SW 1271 (cell line): Measurements from ENCODE around the gene RHOA.
A peak's percentile ranks its signal among the peaks of the same experiment; 100 is the strongest.
"Not testable (repeated sequence)": the region's sequence is repeated elsewhere in the genome, so short reads cannot be mapped to it uniquely, and the experiment has no call there.

Source experiments
- DNase-seq, 2 experiments: peaks; one replicate each; lab custom pipeline; 2025; lab: John Stamatoyannopoulos, UW

Gene RHOA

DNA sequence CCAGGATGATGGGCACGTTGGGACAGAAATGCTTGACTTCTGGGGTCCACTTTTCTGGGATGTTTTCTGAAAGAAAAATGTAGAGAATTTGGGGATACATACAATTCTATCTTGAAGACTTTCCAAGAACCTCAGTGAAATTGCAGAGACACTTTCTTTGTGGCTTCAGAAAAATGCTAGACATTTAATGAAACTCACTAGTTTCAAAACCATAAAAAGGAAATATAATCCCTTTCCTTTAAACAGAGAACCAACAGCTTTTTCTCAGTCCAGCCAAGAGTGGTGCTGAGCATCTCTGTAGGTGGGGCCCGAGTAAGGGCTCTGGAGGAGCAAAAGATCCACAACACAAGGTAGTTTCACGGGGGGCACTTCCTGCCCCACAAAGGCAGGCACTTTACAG, 49.2 kb downstream of the RHOA start:
- no peak for DNase-seq

GRCh38 chr3:49359623-49360022, 52.2 kb downstream of the RHOA start:
- no peak for DNase-seq

DNA sequence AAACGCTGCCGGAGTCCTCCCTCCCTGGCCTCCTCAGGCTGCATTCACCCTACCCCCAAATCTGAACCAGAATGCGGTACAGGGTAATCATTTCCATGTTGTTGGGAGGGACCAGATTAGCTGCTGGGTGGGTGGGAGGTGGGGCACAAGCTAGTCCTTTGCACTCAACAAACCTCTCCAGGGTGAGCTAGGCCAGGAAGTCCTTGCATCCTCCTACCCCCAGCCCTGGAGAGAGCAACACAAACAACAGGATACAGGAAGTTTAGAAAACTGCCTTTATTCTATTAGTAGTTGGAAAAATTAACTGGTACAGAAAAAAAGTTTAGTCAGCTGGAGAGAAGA, 52.9 kb downstream of the RHOA start:
- peak in 1 of 2 experiments; percentile 61 for DNase-seq

DNA sequence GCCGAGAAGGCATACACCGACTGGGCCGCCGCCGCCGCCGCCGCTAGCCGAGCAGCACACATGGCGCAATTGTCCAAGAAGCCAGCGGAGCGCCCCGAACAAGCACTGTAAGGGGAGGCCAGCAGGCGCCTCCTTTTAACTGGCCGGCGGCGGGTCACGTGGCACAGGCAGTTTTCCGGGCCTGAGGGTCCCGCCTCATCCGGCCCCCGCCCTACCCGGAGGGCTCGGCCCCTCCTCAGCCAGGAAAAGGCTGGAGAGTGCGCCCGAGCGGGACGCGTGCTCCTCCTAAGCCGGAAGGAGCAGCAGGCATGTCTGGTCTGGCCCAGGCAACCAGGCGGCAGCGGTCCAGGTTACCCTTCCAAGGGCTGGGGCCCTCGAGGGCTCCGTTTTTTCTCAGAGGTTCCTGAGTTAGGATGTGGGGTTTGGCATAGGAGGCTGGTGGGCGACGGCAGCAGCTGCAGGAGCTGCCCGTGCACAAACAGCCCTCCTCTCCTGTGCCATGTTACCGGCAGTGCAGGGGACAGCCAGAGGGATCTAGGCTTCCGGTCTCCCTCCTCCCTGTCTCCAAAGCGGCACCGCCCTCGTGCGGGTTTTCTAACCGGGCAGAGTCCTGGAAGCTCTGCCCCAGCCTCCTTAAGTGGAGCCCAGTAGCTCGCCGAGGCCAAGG, 53.4 kb downstream of the RHOA start, which contains the start of gene GPX1:
Gene GPX1, minus strand, starts transcription at position 137 of the 667 bp plus-strand sequence. Its CDS starts 75 bp downstream, at position 62.
- peak; percentile 80 to 83 for DNase-seq

DNA sequence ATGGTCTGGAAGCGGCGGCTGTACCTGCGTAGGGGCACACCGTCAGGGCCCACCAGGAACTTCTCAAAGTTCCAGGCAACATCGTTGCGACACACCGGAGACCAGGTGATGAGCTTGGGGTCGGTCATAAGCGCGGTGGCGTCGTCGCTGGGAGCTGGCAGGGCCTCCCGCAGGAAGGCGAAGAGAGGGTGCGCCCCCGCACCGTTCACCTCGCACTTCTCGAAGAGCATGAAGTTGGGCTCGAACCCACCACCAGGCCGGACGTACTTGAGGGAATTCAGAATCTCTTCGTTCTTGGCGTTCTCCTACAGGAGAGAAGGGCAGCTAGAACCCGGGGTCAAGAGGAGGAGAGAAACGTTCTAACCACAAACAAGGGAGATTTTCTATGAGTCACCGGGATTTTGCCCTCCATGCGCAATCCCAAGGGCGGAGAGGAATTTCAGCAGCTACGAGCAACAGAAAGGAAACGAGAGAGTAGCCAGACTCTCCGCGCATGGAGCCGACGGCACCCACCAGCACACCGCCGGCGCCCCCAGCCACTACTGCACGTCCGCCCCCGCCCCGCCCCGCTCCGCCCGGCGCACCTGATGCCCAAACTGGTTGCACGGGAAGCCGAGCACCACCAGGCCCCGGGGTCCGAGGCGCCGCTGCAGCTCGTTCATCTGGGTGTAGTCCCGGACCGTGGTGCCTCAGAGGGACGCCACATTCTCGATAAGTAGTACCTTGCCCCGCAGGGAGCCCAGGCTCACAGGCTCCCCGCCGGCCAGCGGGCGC, 54.1 kb downstream of the RHOA start:
- peak in 1 of 2 experiments; percentile 45 for DNase-seq

DNA sequence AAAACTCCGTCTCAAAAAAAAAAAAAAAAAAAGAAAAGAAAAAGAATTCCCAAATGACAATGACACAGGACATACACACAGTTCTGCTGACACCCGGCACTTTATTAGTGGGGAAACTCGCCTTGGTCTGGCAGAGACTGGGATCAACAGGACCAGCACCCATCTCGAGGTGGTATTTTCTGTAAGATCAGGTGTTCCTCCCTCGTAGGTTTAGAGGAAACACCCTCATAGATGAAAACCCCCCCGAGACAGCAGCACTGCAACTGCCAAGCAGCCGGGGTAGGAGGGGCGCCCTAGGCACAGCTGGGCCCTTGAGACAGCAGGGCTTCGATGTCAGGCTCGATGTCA, 54.7 kb downstream of the RHOA start:
- DNase-seq, result not testable (repeated sequence)

DNA sequence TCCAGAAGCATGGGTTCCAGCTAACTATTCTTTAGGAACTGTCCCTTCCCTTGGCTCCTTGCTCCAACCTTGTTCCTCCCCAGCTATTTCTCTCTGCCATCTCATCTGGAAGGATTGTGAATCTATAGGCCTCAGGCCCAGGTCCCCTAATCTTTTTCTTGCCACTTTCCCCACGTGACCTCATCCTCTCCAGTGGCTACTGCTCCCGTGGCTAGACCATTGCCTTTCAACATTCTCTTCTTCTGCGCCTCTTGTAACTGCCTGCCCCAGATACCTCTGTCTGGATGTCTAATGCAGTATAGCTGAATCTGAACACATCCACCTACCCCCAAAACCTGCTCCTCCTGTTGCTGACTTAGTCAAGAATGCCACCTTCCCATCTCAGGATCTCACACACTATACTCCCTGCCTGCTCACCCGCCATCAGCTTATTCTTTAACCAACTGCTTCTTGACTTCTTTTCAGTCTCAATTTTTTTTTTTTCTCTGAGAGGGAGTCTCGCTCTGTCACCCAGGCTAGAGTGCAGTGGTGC, 58.8 kb downstream of the RHOA start:
- DNase-seq, result no peak

- DNase-seq, result no peak
Measured at GRCh38 chr3:49352281-49352680, 59.5 kb downstream of the RHOA start.

DNA sequence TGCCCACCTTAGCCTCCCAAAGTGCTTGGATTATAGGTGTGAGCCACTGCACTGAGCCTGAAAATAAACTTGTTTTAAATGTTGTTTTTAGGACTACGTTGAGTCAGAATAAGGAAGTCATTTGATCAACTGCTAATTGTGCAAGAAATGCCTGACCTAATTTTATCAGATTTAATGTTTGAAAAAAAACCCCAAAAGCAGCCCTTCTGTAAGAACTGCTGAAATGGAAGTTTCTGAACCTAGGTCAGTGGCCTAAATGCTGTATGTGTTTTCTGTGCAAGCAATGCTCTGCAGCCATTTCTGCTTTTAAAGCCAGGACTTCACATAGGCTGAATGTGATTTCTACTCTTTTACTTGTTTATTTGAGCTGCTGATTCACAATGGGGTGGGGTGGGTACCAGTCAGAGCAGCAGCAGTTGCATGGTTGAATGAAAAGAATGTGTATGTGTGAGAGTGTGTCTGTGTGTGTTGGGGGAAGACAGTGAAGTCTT, 60.2 kb downstream of the RHOA start:
- no peak for DNase-seq

GRCh38 chr3:49349348-49350114, 62.2 kb downstream of the RHOA start:
- DNase-seq, result no peak

GRCh38 chr3:49348361-49348760, 63.4 kb downstream of the RHOA start:
- not testable (repeated sequence) for DNase-seq

GRCh38 chr3:49346797-49347251, 65.0 kb downstream of the RHOA start:
- DNase-seq, result no peak

DNA sequence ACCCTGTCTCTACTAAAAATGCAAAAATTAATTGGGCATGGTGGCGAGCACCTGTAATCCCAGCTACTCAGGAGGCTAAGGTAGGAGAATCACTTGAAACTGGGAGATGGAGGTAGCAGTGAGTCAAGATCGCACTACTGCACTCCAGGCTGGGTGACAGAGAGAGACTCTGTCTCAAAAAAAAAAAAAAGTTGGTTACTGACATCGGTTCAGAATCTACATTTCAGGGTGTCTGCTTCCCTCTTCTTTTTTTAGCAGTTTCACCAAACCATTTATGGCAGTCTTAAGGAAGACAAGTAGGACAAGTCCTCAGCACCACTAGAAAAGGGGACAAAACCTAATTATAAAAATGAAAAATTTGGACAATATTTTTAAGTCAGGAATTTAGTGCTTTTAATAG, 68.6 kb downstream of the RHOA start:
- DNase-seq, result no peak

DNA sequence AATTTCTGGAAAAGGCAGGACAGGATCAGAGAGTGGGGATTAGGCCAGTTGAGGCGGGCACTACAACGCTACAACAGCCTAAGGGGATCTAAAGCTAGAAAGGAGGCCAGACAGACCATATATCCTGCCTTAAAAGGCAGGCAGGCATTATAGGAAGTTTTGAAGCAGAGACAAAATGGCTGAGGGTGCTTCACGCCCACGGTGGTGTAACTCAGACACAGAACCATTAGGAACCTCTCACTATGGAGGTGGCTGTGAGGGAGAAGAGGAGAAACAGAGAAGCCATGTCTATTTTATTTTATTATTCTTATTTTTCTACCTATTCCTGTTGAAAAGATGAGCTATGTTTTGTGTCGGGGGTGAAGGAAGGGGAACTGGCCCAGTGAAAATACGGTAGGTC, 69.8 kb downstream of the RHOA start:
- no peak for DNase-seq

DNA sequence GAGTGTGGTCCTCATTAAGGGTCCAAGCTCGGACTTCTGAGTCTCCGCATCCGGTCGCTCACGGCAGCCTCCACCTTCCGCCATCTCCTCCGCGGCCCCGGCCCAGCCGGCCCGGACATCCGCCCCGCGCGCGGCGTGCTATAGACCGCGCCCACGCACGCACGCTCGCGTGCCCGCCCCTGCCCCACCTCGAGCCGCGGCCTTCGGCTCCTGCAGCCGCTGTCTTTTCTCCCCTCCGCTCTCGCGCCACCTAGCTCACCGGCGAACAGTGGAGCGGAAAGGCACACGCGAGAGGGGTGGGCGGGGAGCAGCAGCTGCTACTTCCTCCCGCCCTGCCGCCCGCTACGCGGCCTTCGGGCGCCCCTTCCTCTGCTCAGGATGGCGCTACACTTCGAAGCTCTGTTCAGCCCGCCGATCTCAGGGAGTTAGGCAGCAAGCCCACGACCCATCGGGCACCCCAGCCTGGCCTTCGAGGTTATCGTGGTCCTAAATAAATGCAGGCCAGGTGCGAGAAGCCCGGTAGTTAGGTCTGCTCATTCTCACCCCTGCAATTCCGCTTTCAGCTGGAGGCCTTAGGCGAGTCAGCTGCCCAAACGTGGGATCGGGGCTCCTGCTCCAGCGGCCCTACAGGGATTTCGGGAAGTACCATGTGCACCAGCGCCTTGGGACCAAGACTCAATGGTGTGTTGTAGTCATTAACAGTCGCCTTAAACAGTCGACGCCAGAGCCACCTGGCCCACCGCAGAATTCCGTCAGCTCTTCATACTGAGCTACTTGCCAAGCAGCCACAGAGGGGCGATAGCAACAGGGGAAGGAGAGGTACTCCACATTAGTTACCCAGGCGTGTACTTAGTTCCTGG, 71.6 kb downstream of the RHOA start, which contains the start of gene USP4:
Gene USP4, minus strand, starts transcription at position 113 of the 860 bp plus-strand sequence. Its CDS starts 29 bp downstream, at position 84.
- DNase-seq, result peak; percentile 75 to 79

DNA sequence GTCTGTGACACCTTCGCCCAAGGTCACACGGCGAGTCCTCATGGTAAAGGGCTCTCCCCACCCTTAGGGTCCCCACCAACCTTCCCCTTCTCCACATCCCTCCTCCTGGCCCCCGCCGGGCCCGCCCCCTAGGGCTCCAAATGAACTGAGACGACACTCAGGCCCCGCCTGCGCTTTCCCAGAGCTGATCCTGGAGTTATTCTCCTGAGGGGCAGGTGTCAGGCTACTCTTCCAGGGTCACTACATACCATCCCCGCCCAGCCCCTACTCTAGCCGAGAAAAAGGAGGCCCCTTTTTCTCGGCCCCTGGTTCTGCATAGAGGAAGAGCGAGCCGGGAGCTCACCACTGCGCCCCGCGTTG, 72.2 kb downstream of the RHOA start:
- peak in 1 of 2 experiments; percentile 40 for DNase-seq

- no peak for DNase-seq
Measured at GRCh38 chr3:49333916-49334633, 77.7 kb downstream of the RHOA start.

GRCh38 chr3:49333091-49333490, 78.7 kb downstream of the RHOA start:
- no peak for DNase-seq

GRCh38 chr3:49329186-49329585, 82.6 kb downstream of the RHOA start:
- no peak for DNase-seq

DNA sequence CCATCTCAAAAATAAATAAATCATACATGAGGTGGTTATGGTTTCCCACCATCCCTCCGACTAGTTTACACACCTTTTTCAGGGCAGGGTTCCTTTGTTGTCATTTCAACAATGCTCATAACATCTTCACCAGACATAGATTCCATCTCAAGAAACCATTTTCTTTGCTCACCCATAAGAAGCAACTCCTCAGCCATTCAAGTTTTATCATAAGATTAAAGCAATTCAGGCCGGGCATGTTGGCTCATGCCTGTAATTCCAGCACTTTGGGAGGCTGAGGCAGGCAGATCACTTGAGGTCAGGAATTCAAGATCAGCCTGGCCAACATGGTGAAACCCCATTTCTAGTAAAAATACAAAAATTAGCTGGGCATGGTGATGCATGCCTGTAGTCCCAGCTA, 83.4 kb downstream of the RHOA start:
- not testable (repeated sequence) for DNase-seq

DNA sequence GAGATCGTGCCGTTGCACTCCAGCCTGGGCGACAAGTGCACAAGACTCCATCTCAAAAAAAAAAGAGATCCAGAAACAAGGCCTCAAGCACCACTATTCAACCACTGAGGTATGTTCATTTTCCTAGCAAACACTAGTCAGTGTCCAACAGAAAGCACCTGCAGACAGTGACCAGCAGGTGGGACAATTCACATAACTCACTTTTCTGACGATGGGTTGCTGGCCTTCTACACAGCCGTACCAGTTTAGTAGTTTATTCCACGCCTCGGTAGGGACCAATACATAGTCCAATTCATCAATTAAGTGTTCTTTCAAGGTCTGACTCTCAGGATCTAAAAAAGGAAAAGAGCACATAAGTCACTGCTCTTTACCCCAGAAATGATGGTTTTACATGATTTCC, 84.3 kb downstream of the RHOA start:
- DNase-seq, result no peak
